ENCODE data around the gene LCNL1. TPM values are rescaled to one million over a fixed set of nuclear protein-coding genes. Genes with fewer than 3 reads are reported as not detected.

LCNL1 gene
- total and polyA plus RNA-seq, 8 donors, result 0.38 to 2.7 (median 1.2) TPM

- no peaks in the 10 kb centered on the region for H3K27me3 ChIP-seq
- ATAC-seq, result no peak
- H3K36me3 ChIP-seq, result peaks cover 0 to 83% of the 10 kb centered on the region in 2 donors
- H3K4me1 ChIP-seq, result no peaks in the 10 kb centered on the region
- H3K27ac ChIP-seq, result no peak overlapping the region
- intact Hi-C loops (cut with DNase I), result no loop called here
- no peaks in the 10 kb centered on the region for H3K9me3 ChIP-seq
- no peak overlapping the region for H3K4me3 ChIP-seq
- DNase-seq, result no peak
- TF ChIP-seq, protein P1, sequence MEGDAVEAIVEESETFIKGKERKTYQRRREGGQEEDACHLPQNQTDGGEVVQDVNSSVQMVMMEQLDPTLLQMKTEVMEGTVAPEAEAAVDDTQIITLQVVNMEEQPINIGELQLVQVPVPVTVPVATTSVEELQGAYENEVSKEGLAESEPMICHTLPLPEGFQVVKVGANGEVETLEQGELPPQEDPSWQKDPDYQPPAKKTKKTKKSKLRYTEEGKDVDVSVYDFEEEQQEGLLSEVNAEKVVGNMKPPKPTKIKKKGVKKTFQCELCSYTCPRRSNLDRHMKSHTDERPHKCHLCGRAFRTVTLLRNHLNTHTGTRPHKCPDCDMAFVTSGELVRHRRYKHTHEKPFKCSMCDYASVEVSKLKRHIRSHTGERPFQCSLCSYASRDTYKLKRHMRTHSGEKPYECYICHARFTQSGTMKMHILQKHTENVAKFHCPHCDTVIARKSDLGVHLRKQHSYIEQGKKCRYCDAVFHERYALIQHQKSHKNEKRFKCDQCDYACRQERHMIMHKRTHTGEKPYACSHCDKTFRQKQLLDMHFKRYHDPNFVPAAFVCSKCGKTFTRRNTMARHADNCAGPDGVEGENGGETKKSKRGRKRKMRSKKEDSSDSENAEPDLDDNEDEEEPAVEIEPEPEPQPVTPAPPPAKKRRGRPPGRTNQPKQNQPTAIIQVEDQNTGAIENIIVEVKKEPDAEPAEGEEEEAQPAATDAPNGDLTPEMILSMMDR (IDR thresholded peaks at IDR 0.05), result no peak
Measured at GRCh38 chr9:137013571-137013940, 30.8 kb downstream of the LCNL1 start.

- H3K9me3 ChIP-seq, result no peaks in the 10 kb centered on the region
- DNase-seq (no peak), ATAC-seq (no peak)
- H3K27ac ChIP-seq, result no peak overlapping the region
- no peaks in the 10 kb centered on the region for H3K27me3 ChIP-seq
- peaks cover 0 to 84% of the 10 kb centered on the region in 2 donors for H3K36me3 ChIP-seq
- TF ChIP-seq, protein P1 (IDR thresholded peaks at IDR 0.05), result no peak
- no peak overlapping the region for H3K4me3 ChIP-seq
- H3K4me1 ChIP-seq, result no peaks in the 10 kb centered on the region
- intact Hi-C loops (cut with DNase I), result no loop called here
Measured at GRCh38 chr9:137014166-137014565, 31.4 kb downstream of the LCNL1 start.

DNA sequence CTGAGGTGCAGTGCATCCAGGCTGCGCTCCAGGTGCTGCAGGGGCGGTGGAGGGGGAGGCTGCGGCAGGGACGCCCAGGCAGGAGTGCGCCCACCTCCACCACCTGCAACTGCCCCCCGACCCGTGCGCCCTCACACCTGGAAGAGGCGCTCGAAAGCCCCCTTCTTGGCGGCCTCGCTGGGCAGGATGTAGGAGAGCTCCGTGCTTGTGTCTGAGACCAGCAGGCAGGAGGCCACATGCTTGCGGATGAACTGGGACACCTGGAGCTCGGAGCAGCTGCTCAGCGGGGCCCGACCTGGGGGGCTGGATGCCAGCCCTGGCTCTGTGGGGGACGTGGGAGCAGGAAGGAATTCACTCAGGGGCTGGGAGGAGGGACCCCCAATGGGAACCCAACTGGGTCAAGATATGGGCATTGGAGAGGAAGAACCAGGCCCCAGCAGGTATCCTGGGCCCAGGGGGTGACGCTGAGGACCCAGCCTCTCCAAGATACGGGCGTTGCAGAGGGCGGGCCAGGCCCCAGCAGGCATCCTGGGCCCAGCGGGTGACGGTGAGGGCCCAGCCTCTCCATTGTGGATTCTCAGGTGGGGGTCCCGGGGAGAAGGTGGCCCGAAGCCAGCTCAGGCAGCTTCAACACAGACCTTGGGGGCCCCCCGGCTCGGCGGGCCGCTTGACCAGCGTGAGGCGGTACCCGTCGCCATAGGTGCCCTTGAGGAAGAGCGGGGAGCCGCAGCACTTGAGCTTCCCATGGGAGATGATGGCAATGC lies 32.2 kb downstream of the LCNL1 start:
- Histone ChIP-seq H3K36me3 (peaks cover 0 to 77% of the 10 kb centered on the region in 2 donors), H3K9me3 (no peaks in the 10 kb centered on the region)

GRCh38 chr9:137015540-137015930 lies 32.7 kb downstream of the LCNL1 start:
- no peak overlapping the region for H3K4me3 ChIP-seq
- H3K4me1 ChIP-seq, result no peaks in the 10 kb centered on the region
- H3K27me3 ChIP-seq, result no peaks in the 10 kb centered on the region
- no peak for ATAC-seq
- no peaks in the 10 kb centered on the region for H3K9me3 ChIP-seq
- peaks cover 0 to 75% of the 10 kb centered on the region in 2 donors for H3K36me3 ChIP-seq
- TF ChIP-seq, protein P1 (IDR thresholded peaks at IDR 0.05), result no peak
- no peak for DNase-seq
- intact Hi-C loops (cut with DNase I), result no loop called here
- H3K27ac ChIP-seq, result no peak overlapping the region

More for the DNA sequence above, 32.2 kb downstream of the LCNL1 start:
- Histone ChIP-seq H3K4me3 (no peak overlapping the region), H3K27me3 (no peaks in the 10 kb centered on the region), H3K27ac (no peak overlapping the region), H3K4me1 (no peaks in the 10 kb centered on the region)
- TF ChIP-seq, protein P1 (IDR thresholded peaks at IDR 0.05), result no peak
- DNase-seq, result no peak
- intact Hi-C loops (cut with DNase I), result no loop called here
- ATAC-seq, result no peak

GRCh38 chr9:137015976-137016375 lies 33.2 kb downstream of the LCNL1 start:
- no peak for DNase-seq
- no peak overlapping the region for H3K27ac ChIP-seq
- H3K4me1 ChIP-seq, result no peaks in the 10 kb centered on the region
- H3K9me3 ChIP-seq, result no peaks in the 10 kb centered on the region
- no peaks in the 10 kb centered on the region for H3K27me3 ChIP-seq
- no peak for ATAC-seq
- H3K36me3 ChIP-seq, result peaks cover 0 to 80% of the 10 kb centered on the region in 2 donors
- H3K4me3 ChIP-seq, result no peak overlapping the region
- TF ChIP-seq, protein P1 (IDR thresholded peaks at IDR 0.05), result no peak
- intact Hi-C loops (cut with DNase I), result no loop called here
